Measurements from ENCODE around the gene SFTA2.
"Not testable (repeated sequence)": the region's sequence is repeated elsewhere in the genome, so short reads cannot be mapped to it uniquely, and the experiment has no call there.

SFTA2 gene

GRCh38 chr6:30908700-30909099 lies 23.3 kb downstream of the SFTA2 start:
- H3K9me3 ChIP-seq: no peaks in the 10 kb centered on the region
- H3K4me1 ChIP-seq (ENCODE audit: control insufficient read depth in 1 of 2, insufficient read depth in 1 of 2, low read depth in 1 of 2, low read length in 1 of 2): peaks cover 15 to 19% of the 10 kb centered on the region in 2 experiments
- H3K36me3 ChIP-seq: peaks cover 18% of the 10 kb centered on the region
- H3K27ac ChIP-seq: no peak overlapping the region
- H3K27me3 ChIP-seq: no peaks in the 10 kb centered on the region
- no peak for TF ChIP-seq CTCF (IDR thresholded peaks at IDR 0.05)
- H3K4me3 ChIP-seq (ENCODE audit: low read depth in 1 of 2, low read length in 1 of 2): peak overlapping the region; percentile 68 to 69

- Histone ChIP-seq H3K36me3 (peaks cover 18% of the 10 kb centered on the region), H3K4me3 (ENCODE audit: low read depth in 1 of 2, low read length in 1 of 2) (peak within 1 kb of the TSS; percentile 68 to 69), H3K4me1 (ENCODE audit: control insufficient read depth in 1 of 2, insufficient read depth in 1 of 2, low read depth in 1 of 2, low read length in 1 of 2) (peaks cover 11 to 15% of the 10 kb centered on the region in 2 experiments), H3K9me3 (no peaks in the 10 kb centered on the region), H3K27me3 (no peaks in the 10 kb centered on the region), H3K27ac (peak within 1 kb of the TSS; percentile 26)
- no peak for TF ChIP-seq CTCF (IDR thresholded peaks at IDR 0.05)
These were observed 24.0 kb downstream of the SFTA2 start, which contains the start of gene GTF2H4 for GRCh38 chr6:30907758-30908591. GTF2H4 (plus strand) TSS chr6:30908207.

GRCh38 chr6:30907290-30907757 lies 24.6 kb downstream of the SFTA2 start:
- Histone ChIP-seq H3K4me3 (ENCODE audit: low read depth in 1 of 2, low read length in 1 of 2) (peak overlapping the region; percentile 68 to 69), H3K4me1 (ENCODE audit: control insufficient read depth in 1 of 2, insufficient read depth in 1 of 2, low read depth in 1 of 2, low read length in 1 of 2) (peaks cover 11 to 15% of the 10 kb centered on the region in 2 experiments), H3K27ac (peak overlapping the region; percentile 26), H3K36me3 (peaks cover 15% of the 10 kb centered on the region)
- H3K27me3 ChIP-seq, H3K9me3 ChIP-seq: not testable (repeated sequence)

GRCh38 chr6:30903236-30903635 lies 28.7 kb downstream of the SFTA2 start:
- no peak overlapping the region for H3K27ac ChIP-seq
- no peak for TF ChIP-seq CTCF (IDR thresholded peaks at IDR 0.05)

GRCh38 chr6:30902709-30903108 lies 29.3 kb downstream of the SFTA2 start:
- Histone ChIP-seq H3K4me3 (ENCODE audit: low read depth in 1 of 2, low read length in 1 of 2) (no peak overlapping the region), H3K27ac (no peak overlapping the region), H3K27me3 (peaks cover 3% of the 10 kb centered on the region), H3K9me3 (no peaks in the 10 kb centered on the region), H3K36me3 (no peaks in the 10 kb centered on the region), H3K4me1 (ENCODE audit: control insufficient read depth in 1 of 2, insufficient read depth in 1 of 2, low read depth in 1 of 2, low read length in 1 of 2) (peaks cover 4 to 5% of the 10 kb centered on the region in 2 experiments)
- TF ChIP-seq CTCF (IDR thresholded peaks at IDR 0.05): no peak

More at GRCh38 chr6:30903236-30903635, 28.7 kb downstream of the SFTA2 start:
- peaks cover 6 to 7% of the 10 kb centered on the region in 2 experiments for H3K4me1 ChIP-seq (ENCODE audit: control insufficient read depth in 1 of 2, insufficient read depth in 1 of 2, low read depth in 1 of 2, low read length in 1 of 2)
- H3K4me3 ChIP-seq (ENCODE audit: low read depth in 1 of 2, low read length in 1 of 2): no peak overlapping the region
- no peaks in the 10 kb centered on the region for H3K36me3 ChIP-seq
- no peaks in the 10 kb centered on the region for H3K9me3 ChIP-seq
- H3K27me3 ChIP-seq: peaks cover 3% of the 10 kb centered on the region

- not testable (repeated sequence) for H3K27ac ChIP-seq; H3K4me3 ChIP-seq (ENCODE audit: low read depth in 1 of 2, low read length in 1 of 2); H3K36me3 ChIP-seq; H3K4me1 ChIP-seq (ENCODE audit: control insufficient read depth in 1 of 2, insufficient read depth in 1 of 2, low read depth in 1 of 2, low read length in 1 of 2); H3K9me3 ChIP-seq; H3K27me3 ChIP-seq
These were observed 29.8 kb downstream of the SFTA2 start for GRCh38 chr6:30902196-30902595.

Data from neutrophil (primary cell).